Trophoblast cell (in vitro differentiated cells and primary cell): ENCODE results near the gene KLHDC9.
A peak's percentile ranks its signal among the peaks of the same experiment; 100 is the strongest.

Source experiments
- DNase-seq, 2 donors: peaks; one replicate each; pipeline ENCODE4 v3.0.0-alpha.2; 2016
- H2AFZ ChIP-seq: 2 replicates; pipeline ENCODE4 v1.6.1; 2013; ENCODE audit warnings: low read length, moderate library complexity, mild to moderate bottlenecking; ENCODE audit not compliant: insufficient read depth, poor library complexity
- H2AK5ac ChIP-seq: 2 replicates; pipeline ENCODE4 v1.6.1; 2013; ENCODE audit warnings: mild to moderate bottlenecking, low read length
- H2BK120ac ChIP-seq: 2 replicates; pipeline ENCODE4 v1.6.1; 2013; ENCODE audit warnings: low read length, mild to moderate bottlenecking, moderate library complexity; ENCODE audit not compliant: insufficient read depth, poor library complexity
- H2BK12ac ChIP-seq: 2 replicates; pipeline ENCODE4 v1.6.1; 2013; ENCODE audit warnings: mild to moderate bottlenecking, low read length, moderate library complexity
- H2BK5ac ChIP-seq: 2 replicates; pipeline ENCODE4 v1.6.1; 2013; ENCODE audit warnings: low read length, low read depth, moderate library complexity, mild to moderate bottlenecking; ENCODE audit not compliant: poor library complexity
- H3K14ac ChIP-seq: 2 replicates; pipeline ENCODE4 v1.6.1; 2013; ENCODE audit warnings: mild to moderate bottlenecking, low read length
- H3K18ac ChIP-seq: 2 replicates; pipeline ENCODE4 v1.6.1; 2013; ENCODE audit warnings: mild to moderate bottlenecking, low read length
- H3K23ac ChIP-seq: 2 replicates; pipeline ENCODE4 v1.6.1; 2013; ENCODE audit warnings: low read length
- H3K27ac ChIP-seq: 2 replicates; pipeline ENCODE4 v1.5.1; 2013; ENCODE audit warnings: low read depth, mild to moderate bottlenecking, inconsistent platforms, low read length, moderate library complexity
- H3K27me3 ChIP-seq: 2 replicates; pipeline ENCODE4 v1.6.1; 2013; ENCODE audit warnings: inconsistent platforms, mild to moderate bottlenecking, low read length, moderate library complexity; ENCODE audit not compliant: insufficient read depth
- H3K36me3 ChIP-seq, 2 experiments: 1 replicate in 1 of 2; 2 replicates in 1 of 2; pipeline ENCODE4 v1.6.1; 2013; ENCODE audit warnings: low read length in 2 of 2, mild to moderate bottlenecking in 2 of 2, moderate library complexity in 1 of 2; ENCODE audit not compliant: insufficient read depth in 2 of 2, control insufficient read depth in 1 of 2
- H3K4ac ChIP-seq: 2 replicates; pipeline ENCODE4 v1.6.1; 2013; ENCODE audit warnings: low read depth, mild to moderate bottlenecking, low read length, moderate library complexity
- H3K4me1 ChIP-seq, 2 experiments: 1 replicate in 1 of 2; 2 replicates in 1 of 2; pipeline ENCODE4 v1.6.1; 2013; ENCODE audit warnings: low read length in 2 of 2, mild to moderate bottlenecking in 2 of 2, moderate library complexity in 1 of 2; ENCODE audit not compliant: insufficient read depth in 2 of 2, control insufficient read depth in 1 of 2
- H3K4me2 ChIP-seq: 2 replicates; pipeline ENCODE4 v1.6.1; 2013; ENCODE audit warnings: inconsistent platforms, mild to moderate bottlenecking, low read length, moderate library complexity
- H3K4me3 ChIP-seq: 2 replicates; pipeline ENCODE4 v1.5.1; 2013; ENCODE audit warnings: mild to moderate bottlenecking, low read depth, low read length, inconsistent platforms
- H3K79me1 ChIP-seq: one replicate; pipeline ENCODE4 v1.6.1; 2013; ENCODE audit warnings: low read length
- H3K79me2 ChIP-seq: 2 replicates; pipeline ENCODE4 v1.6.1; 2013; ENCODE audit warnings: low read length, mild to moderate bottlenecking; ENCODE audit not compliant: control insufficient read depth, insufficient read depth, poor library complexity
- H3K9ac ChIP-seq: 2 replicates; pipeline ENCODE4 v1.6.1; 2013; ENCODE audit warnings: mild to moderate bottlenecking, low read length
- H3K9me3 ChIP-seq: 2 replicates; pipeline ENCODE4 v1.6.1; 2013; ENCODE audit warnings: low read depth, mild to moderate bottlenecking, control low read depth, inconsistent platforms, low read length; ENCODE audit not compliant: insufficient read depth
- H4K12ac ChIP-seq: 2 replicates; pipeline ENCODE4 v1.6.1; 2013; ENCODE audit warnings: low read depth, mild to moderate bottlenecking, low read length, moderate library complexity
- H4K8ac ChIP-seq: 2 replicates; pipeline ENCODE4 v1.6.1; 2013; ENCODE audit warnings: low read depth, mild to moderate bottlenecking, low read length, moderate library complexity
- H4K91ac ChIP-seq: one replicate; pipeline ENCODE4 v1.6.1; 2013; ENCODE audit warnings: low read depth, mild to moderate bottlenecking, low read length, moderate library complexity
- WGBS: extraction: QIAGEN DNeasy Blood & Tissue Kit; methylation state at CpG from one replicate; pipeline ENCODE4 v1.1.7; 2013; ENCODE audit warnings: missing lambda C conversion rate; ENCODE audit not compliant: insufficient read length, insufficient coverage; ENCODE audit errors: extremely low coverage; 5-methylcytosine and 5-hydroxymethylcytosine counted together

The KLHDC9 gene

GRCh38 chr1:161121042-161121650, 23.0 kb downstream of the KLHDC9 start:
- H3K4ac ChIP-seq, result no peak overlapping the region
- H3K23ac ChIP-seq, result no peak overlapping the region
- H3K14ac ChIP-seq, result no peak overlapping the region
- no peak overlapping the region for H4K12ac ChIP-seq
- no peak overlapping the region for H4K8ac ChIP-seq
- H3K9ac ChIP-seq, result no peak overlapping the region
- no peak overlapping the region for H2BK120ac ChIP-seq
- no peaks in the 10 kb centered on the region for H3K27me3 ChIP-seq
- H3K4me1 ChIP-seq, result peaks cover 9 to 11% of the 10 kb centered on the region in 2 experiments
- H3K4me2 ChIP-seq, result no peak overlapping the region
- no peak overlapping the region for H4K91ac ChIP-seq
- no peak overlapping the region for H2BK12ac ChIP-seq
- peaks cover 2% of the 10 kb centered on the region for H3K9me3 ChIP-seq
- H3K79me2 ChIP-seq, result peaks cover 9% of the 10 kb centered on the region
- DNase-seq, result no peak
- H3K18ac ChIP-seq, result no peak overlapping the region
- no peak overlapping the region for H2AFZ ChIP-seq
- H2BK5ac ChIP-seq, result no peak overlapping the region
- H3K36me3 ChIP-seq, result peaks cover 30 to 47% of the 10 kb centered on the region in 2 experiments
- no peak overlapping the region for H2AK5ac ChIP-seq
- WGBS, result no CpG with 5 or more reads among the region's 3 CpGs
- H3K27ac ChIP-seq, result no peak overlapping the region
- H3K79me1 ChIP-seq, result peaks cover 5% of the 10 kb centered on the region
- H3K4me3 ChIP-seq, result no peak overlapping the region

DNA sequence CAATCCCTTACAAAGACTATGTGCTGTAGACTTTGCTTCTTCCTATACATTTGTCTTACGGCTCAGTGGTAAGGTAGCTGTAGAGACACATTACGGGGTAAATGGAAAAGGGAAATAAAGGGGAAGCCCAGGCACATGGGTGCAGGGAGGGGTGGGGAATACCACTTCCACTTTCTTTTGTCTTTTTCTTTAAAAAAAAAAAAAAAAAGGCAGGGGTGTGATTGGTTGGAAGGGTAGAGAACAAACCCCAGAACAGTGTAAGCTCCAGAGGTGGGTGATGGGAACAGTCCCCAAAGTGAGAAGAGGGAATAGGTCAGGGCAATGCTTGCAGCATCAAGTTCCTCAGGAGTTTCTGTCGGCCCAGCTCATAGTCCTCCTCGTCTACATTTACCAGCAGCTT, 23.7 kb downstream of the KLHDC9 start:
- Histone ChIP-seq H3K4ac (no peak overlapping the region), H4K91ac (no peak overlapping the region), H3K36me3 (peaks cover 30 to 47% of the 10 kb centered on the region in 2 experiments), H4K8ac (no peak overlapping the region), H3K14ac (no peak overlapping the region), H3K9me3 (peaks cover 2% of the 10 kb centered on the region), H3K4me2 (no peak overlapping the region), H2AK5ac (no peak overlapping the region), H3K4me3 (no peak overlapping the region), H3K23ac (no peak overlapping the region), H3K9ac (no peak overlapping the region), H2BK12ac (no peak overlapping the region), H3K27me3 (no peaks in the 10 kb centered on the region), H3K18ac (no peak overlapping the region), H2AFZ (no peak overlapping the region), H3K4me1 (peaks cover 9 to 11% of the 10 kb centered on the region in 2 experiments), H3K79me1 (peaks cover 5% of the 10 kb centered on the region), H2BK5ac (no peak overlapping the region), H2BK120ac (no peak overlapping the region), H3K79me2 (peaks cover 9% of the 10 kb centered on the region), H4K12ac (no peak overlapping the region), H3K27ac (no peak overlapping the region)
- no peak for DNase-seq
- WGBS, result no CpG with 5 or more reads among the region's 4 CpGs

- DNase-seq, result no peak
- no peak overlapping the region for H3K4me2 ChIP-seq
- H2BK12ac ChIP-seq, result no peak overlapping the region
- peaks cover 2% of the 10 kb centered on the region for H3K9me3 ChIP-seq
- H2AK5ac ChIP-seq, result no peak overlapping the region
- no peak overlapping the region for H2AFZ ChIP-seq
- no peaks in the 10 kb centered on the region for H3K27me3 ChIP-seq
- no peak overlapping the region for H3K4ac ChIP-seq
- no peak overlapping the region for H3K4me3 ChIP-seq
- no peak overlapping the region for H3K23ac ChIP-seq
- H3K27ac ChIP-seq, result no peak overlapping the region
- H3K79me1 ChIP-seq, result no peaks in the 10 kb centered on the region
- no peak overlapping the region for H2BK120ac ChIP-seq
- H3K18ac ChIP-seq, result no peak overlapping the region
- no peak overlapping the region for H3K14ac ChIP-seq
- H3K36me3 ChIP-seq, result peaks cover 30 to 51% of the 10 kb centered on the region in 2 experiments
- no peak overlapping the region for H3K9ac ChIP-seq
- peaks cover 4% of the 10 kb centered on the region for H3K79me2 ChIP-seq
- no peak overlapping the region for H4K12ac ChIP-seq
- WGBS, result no CpG with 5 or more reads among the region's 6 CpGs
- peaks cover 9 to 11% of the 10 kb centered on the region in 2 experiments for H3K4me1 ChIP-seq
- H4K8ac ChIP-seq, result no peak overlapping the region
- no peak overlapping the region for H4K91ac ChIP-seq
- no peak overlapping the region for H2BK5ac ChIP-seq
Measured at GRCh38 chr1:161122967-161123366, 24.8 kb downstream of the KLHDC9 start.

GRCh38 chr1:161127649-161128048, 29.5 kb downstream of the KLHDC9 start:
- no peak overlapping the region for H2BK12ac ChIP-seq

More at GRCh38 chr1:161127649-161128048, 29.5 kb downstream of the KLHDC9 start:
- H3K4me3 ChIP-seq, result no peak overlapping the region
- H3K27me3 ChIP-seq, result no peaks in the 10 kb centered on the region
- H2BK120ac ChIP-seq, result no peak overlapping the region
- H3K4me2 ChIP-seq, result no peak overlapping the region
- H3K9me3 ChIP-seq, result no peaks in the 10 kb centered on the region
- H3K9ac ChIP-seq, result no peak overlapping the region
- peak overlapping the region; percentile 40 for H3K4ac ChIP-seq
- no peak overlapping the region for H4K8ac ChIP-seq
- H4K12ac ChIP-seq, result no peak overlapping the region
- no peak for DNase-seq
- H2AK5ac ChIP-seq, result no peak overlapping the region
- H3K23ac ChIP-seq, result no peak overlapping the region
- H2BK5ac ChIP-seq, result no peak overlapping the region
- peaks cover 2 to 12% of the 10 kb centered on the region in 2 experiments for H3K4me1 ChIP-seq
- no peak overlapping the region for H3K18ac ChIP-seq
- H3K79me2 ChIP-seq, result peaks cover 9% of the 10 kb centered on the region
- H2AFZ ChIP-seq, result no peak overlapping the region
- H3K27ac ChIP-seq, result no peak overlapping the region
- no CpG with 5 or more reads among the region's 2 CpGs for WGBS
- H3K36me3 ChIP-seq, result peaks cover 19 to 31% of the 10 kb centered on the region in 2 experiments
- H3K79me1 ChIP-seq, result peaks cover 12% of the 10 kb centered on the region
- no peak overlapping the region for H4K91ac ChIP-seq
- no peak overlapping the region for H3K14ac ChIP-seq
